ENCODE measurements around the gene NCOR2.

- TF ChIP-seq CHD2 (IDR thresholded peaks at IDR 0.05; ENCODE audit: borderline replicate concordance, low read depth, low read length) = no peak
- no peak for TF ChIP-seq CREB1 (IDR thresholded peaks at IDR 0.05; ENCODE audit: low read depth)
- no peak for TF ChIP-seq POLR2AphosphoS5 (IDR thresholded peaks at IDR 0.05; ENCODE audit: low read length)
- no peak for TF ChIP-seq CTCF (IDR thresholded peaks at IDR 0.05 in 2 of 3, conservative IDR thresholded peaks at IDR 0.05 in 1 of 3; ENCODE audit: control insufficient read depth in 2 of 3, extremely low read depth in 1 of 3, insufficient read depth in 1 of 3, low read depth in 3 of 3, low read length in 3 of 3)
- no peak for TF ChIP-seq TARDBP (IDR thresholded peaks at IDR 0.05; ENCODE audit: borderline replicate concordance)
- TF ChIP-seq POLR2A (IDR thresholded peaks at IDR 0.05; ENCODE audit: low read depth, low read length) = no peak
- no peak for TF ChIP-seq RFX5 (IDR thresholded peaks at IDR 0.05; ENCODE audit: low read depth, low read length)
- no peak for TF ChIP-seq ZNF384 (IDR thresholded peaks at IDR 0.05; ENCODE audit: borderline replicate concordance, low read depth, low read length)
- TF ChIP-seq BCL11A (IDR thresholded peaks at IDR 0.05; ENCODE audit: low read depth, low read length) = no peak
- TF ChIP-seq JUND (IDR thresholded peaks at IDR 0.05; ENCODE audit: low read depth, low read length) = no peak
- no peak for TF ChIP-seq CEBPB (IDR thresholded peaks at IDR 0.05; ENCODE audit: borderline replicate concordance in 1 of 2, low read depth in 2 of 2, low read length in 2 of 2)
- no peak for TF ChIP-seq GABPA (IDR thresholded peaks at IDR 0.05; ENCODE audit: low read depth)
These were observed 20.7 kb upstream of the NCOR2 start for GRCh38 chr12:124588018-124588634.
